B cell (primary cell): Measurements from ENCODE around the gene DNAJC16. TPM values are rescaled to one million over a fixed set of nuclear protein-coding genes. Genes with fewer than 3 reads are reported as not detected.

Experiments
- ATAC-seq: fragments of 200-7000 bp; cut with Tn5 transposase; one replicate; pipeline ENCODE4 v1.10.0; 2021; ENCODE audit warnings: low read depth, mild to moderate bottlenecking, moderate number of reproducible peaks, moderate library complexity
- CTCF ChIA-PET: fragments of 350-600 bp; sonication (Branson Sonifier 250); formaldehyde crosslinking; loops from one replicate; lab custom pipeline; 2021; ENCODE audit warnings: antibody characterized with exemption, inconsistent platforms; lab: Charles Lee
- POLR2A ChIA-PET: fragments of 350-600 bp; sonication (Branson Sonifier 250); formaldehyde crosslinking; loops from one replicate; lab custom pipeline; 2021; ENCODE audit warnings: antibody characterized with exemption; lab: Charles Lee
- DNase-seq: peaks from one replicate; pipeline ENCODE4 v3.0.0; 2013
- H2AFZ ChIP-seq: 2 replicates; pipeline ENCODE4 v1.6.1; 2012; ENCODE audit warnings: mild to moderate bottlenecking, low read depth, low read length; ENCODE audit not compliant: insufficient read depth, poor library complexity, severe bottlenecking
- H3K27ac ChIP-seq, 2 donors: 1 replicate in 1 of 2; 2 replicates in 1 of 2; pipeline ENCODE4 v1.5.1; 2012 to 2013; ENCODE audit warnings: low read length in 2 of 2, mild to moderate bottlenecking in 2 of 2, moderate library complexity in 1 of 2
- H3K27me3 ChIP-seq, 4 experiments: fragments of 200-600 bp in 1 of 4; sonication (generic) in 1 of 4; replicated peaks in 1 of 4; 1 replicate in 2 of 4; 2 replicates in 2 of 4; pipeline versions ENCODE4 v1.6.1 to v1.7.0; 2013 to 2016; ENCODE audit warnings: low read length in 3 of 4, mild to moderate bottlenecking in 2 of 4, mixed read lengths in 1 of 4, moderate library complexity in 1 of 4; ENCODE audit not compliant: insufficient read depth in 4 of 4, control insufficient read depth in 3 of 4; ENCODE audit errors: control extremely low read depth in 1 of 4
- H3K36me3 ChIP-seq, 2 experiments: replicated peaks in 1 of 2; 1 replicate in 1 of 2; 2 replicates in 1 of 2; pipeline versions ENCODE4 v1.6.1 to v1.7.1; 2013; ENCODE audit warnings: low read length in 1 of 2; ENCODE audit not compliant: insufficient read depth in 2 of 2, control insufficient read depth in 1 of 2; ENCODE audit errors: control extremely low read depth in 1 of 2, extremely low read depth in 1 of 2
- H3K4me1 ChIP-seq, 2 donors: fragments of 200-600 bp in 1 of 2; sonication (generic) in 1 of 2; 1 replicate in 1 of 2; 2 replicates in 1 of 2; pipeline versions ENCODE4 v1.5.1 to v1.6.1; 2013 to 2017; ENCODE audit warnings: low read length in 2 of 2; ENCODE audit not compliant: control insufficient read depth in 2 of 2, insufficient read depth in 2 of 2
- H3K4me2 ChIP-seq: replicated peaks from 2 replicates; pipeline ENCODE3; 2012; ENCODE audit warnings: mild to moderate bottlenecking, low read depth, low read length; ENCODE audit not compliant: poor library complexity, severe bottlenecking
- H3K4me3 ChIP-seq, 5 experiments: fragments of 200-600 bp in 1 of 5; sonication (generic) in 1 of 5; 1 replicate in 3 of 5; 2 replicates in 2 of 5; pipeline versions ENCODE4 v1.5.1 to v1.7.0; 2011 to 2016; ENCODE audit warnings: low read length in 4 of 5, mild to moderate bottlenecking in 4 of 5, low read depth in 2 of 5, control low read depth in 1 of 5, moderate library complexity in 1 of 5; ENCODE audit not compliant: insufficient read depth in 1 of 5; ENCODE audit errors: control extremely low read depth in 1 of 5, extremely low read depth in 1 of 5
- H3K79me2 ChIP-seq: fragments of 200-600 bp; sonication (generic); one replicate; pipeline ENCODE4 v1.6.0; 2016; ENCODE audit warnings: low read length; ENCODE audit not compliant: control insufficient read depth, insufficient read depth
- H3K9ac ChIP-seq: fragments of 200-600 bp; sonication (generic); 2 replicates; pipeline ENCODE4 v1.6.1; 2017; ENCODE audit warnings: mild to moderate bottlenecking, low read length, moderate library complexity
- H3K9me3 ChIP-seq, 3 donors: one replicate each; pipeline versions ENCODE4 v1.6.1 to v1.7.1; 2013; ENCODE audit warnings: low read length in 2 of 3; ENCODE audit not compliant: control insufficient read depth in 2 of 3, insufficient read depth in 1 of 3; ENCODE audit errors: control extremely low read depth in 1 of 3
- H4K20me1 ChIP-seq: 2 replicates; pipeline ENCODE4 v1.6.0; 2012; ENCODE audit warnings: mild to moderate bottlenecking, low read length; ENCODE audit not compliant: insufficient read depth, control insufficient read depth, poor library complexity, severe bottlenecking
- H3K27ac Mint-ChIP-seq: one replicate; pipeline ENCODE4 v1.8.0; 2021; ENCODE audit warnings: mixed read lengths
- H3K27me3 Mint-ChIP-seq: one replicate; pipeline ENCODE4 v1.8.0; 2021; ENCODE audit warnings: mixed read lengths
- H3K4me1 Mint-ChIP-seq: one replicate; pipeline ENCODE4 v1.8.0; 2021; ENCODE audit warnings: mixed read lengths
- H3K4me3 Mint-ChIP-seq: one replicate; pipeline ENCODE4 v1.8.0; 2021; ENCODE audit warnings: mixed read lengths
- H3K9me3 Mint-ChIP-seq: one replicate; pipeline ENCODE4 v1.8.0; 2022; ENCODE audit warnings: mixed read lengths; ENCODE audit not compliant: insufficient read depth
- EZH2 ChIP-seq: IDR thresholded peaks from 2 replicates; pipeline ENCODE4 v1.6.1; 2012; ENCODE audit warnings: borderline replicate concordance, low read depth, mild to moderate bottlenecking, moderate library complexity, low read length; ENCODE audit not compliant: insufficient read depth, poor library complexity, severe bottlenecking
- WGBS: methylation state at CpG from one replicate; pipeline ENCODE4 v1.1.5; 2013; ENCODE audit warnings: missing lambda C conversion rate; ENCODE audit not compliant: insufficient coverage; 5-methylcytosine and 5-hydroxymethylcytosine counted together
- intact Hi-C: fragments of 100-400 bp; cut with micrococcal nuclease; formaldehyde crosslinking; loops from one replicate; pipeline ENCODE4 v1.10.0; 2022
- polyA plus RNA-seq: library from polyadenylated mRNA; depleted of rRNA; stranded (reverse); fragments of >200 nt; gene quantifications from 2 replicates; pipeline ENCODE4 v1.2.3, GENCODE V29; 2012
- total RNA-seq, 2 donors: library from RNA; stranded (reverse); fragments of 120-200 nt in 1 of 2; gene quantifications; 1 replicate in 1 of 2; 2 replicates in 1 of 2; pipeline versions ENCODE4 v1.2.3 to v1.2.4, GENCODE V29; 2013 to 2022
- TF ChIP-seq, protein P1 (sequence below): fragments of 200-600 bp; IDR thresholded peaks from one replicate; pipeline ENCODE4 v1.8.0; 2022; ENCODE audit warnings: antibody characterized with exemption, mild to moderate bottlenecking

The DNAJC16 gene
- total and polyA plus RNA-seq, 2 donors (not counting 1 experiment from before 2014, with no cell fraction given): 16.9 to 47.1 TPM

DNA sequence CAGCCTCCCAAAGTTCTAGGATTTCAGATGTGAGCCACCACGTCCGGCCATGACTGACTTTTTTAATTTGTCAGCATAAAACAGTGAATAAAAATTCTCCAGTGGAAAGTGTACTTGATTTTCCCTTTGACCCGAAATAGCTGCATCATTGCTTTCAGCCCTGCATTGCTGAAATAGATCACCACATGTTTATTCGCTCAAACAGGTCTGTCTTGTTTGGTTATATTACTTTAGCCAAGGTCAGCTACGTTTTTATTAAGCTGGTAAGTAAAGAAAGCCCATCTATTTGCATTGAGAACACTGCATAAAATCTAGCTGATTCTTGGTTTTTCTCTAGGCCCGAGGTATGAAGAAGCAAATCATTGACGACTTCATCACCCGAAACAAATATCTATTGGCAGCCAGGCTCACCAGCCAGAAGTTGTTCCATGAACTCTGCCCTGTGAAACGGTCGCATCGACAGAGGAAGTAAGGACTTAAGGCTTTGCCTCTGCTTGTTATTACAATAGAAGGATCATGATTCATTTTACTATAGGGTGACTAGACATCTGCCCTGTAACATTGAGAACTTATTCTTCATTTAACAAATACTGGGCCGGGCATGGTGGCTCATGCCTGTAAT lies 32.7 kb downstream of the DNAJC16 start:
- no peak for ATAC-seq

More for the DNA sequence above, 32.7 kb downstream of the DNAJC16 start:
- H3K79me2 ChIP-seq: peaks cover 10% of the 10 kb centered on the region
- TF ChIP-seq, protein P1, sequence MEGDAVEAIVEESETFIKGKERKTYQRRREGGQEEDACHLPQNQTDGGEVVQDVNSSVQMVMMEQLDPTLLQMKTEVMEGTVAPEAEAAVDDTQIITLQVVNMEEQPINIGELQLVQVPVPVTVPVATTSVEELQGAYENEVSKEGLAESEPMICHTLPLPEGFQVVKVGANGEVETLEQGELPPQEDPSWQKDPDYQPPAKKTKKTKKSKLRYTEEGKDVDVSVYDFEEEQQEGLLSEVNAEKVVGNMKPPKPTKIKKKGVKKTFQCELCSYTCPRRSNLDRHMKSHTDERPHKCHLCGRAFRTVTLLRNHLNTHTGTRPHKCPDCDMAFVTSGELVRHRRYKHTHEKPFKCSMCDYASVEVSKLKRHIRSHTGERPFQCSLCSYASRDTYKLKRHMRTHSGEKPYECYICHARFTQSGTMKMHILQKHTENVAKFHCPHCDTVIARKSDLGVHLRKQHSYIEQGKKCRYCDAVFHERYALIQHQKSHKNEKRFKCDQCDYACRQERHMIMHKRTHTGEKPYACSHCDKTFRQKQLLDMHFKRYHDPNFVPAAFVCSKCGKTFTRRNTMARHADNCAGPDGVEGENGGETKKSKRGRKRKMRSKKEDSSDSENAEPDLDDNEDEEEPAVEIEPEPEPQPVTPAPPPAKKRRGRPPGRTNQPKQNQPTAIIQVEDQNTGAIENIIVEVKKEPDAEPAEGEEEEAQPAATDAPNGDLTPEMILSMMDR: no peak
- no peak for TF ChIP-seq EZH2
- no peak overlapping the region for H3K4me3 ChIP-seq
- Mint-ChIP-seq H3K4me3 (no peak overlapping the region), H3K27ac (no peak overlapping the region), H3K4me1 (peaks cover 9% of the 10 kb centered on the region), H3K27me3 (no peaks in the 10 kb centered on the region), H3K9me3 (no peaks in the 10 kb centered on the region)
- no peak for DNase-seq
- peaks cover 14 to 18% of the 10 kb centered on the region in 2 donors for H3K4me1 ChIP-seq
- H3K9ac ChIP-seq: no peak overlapping the region
- no peaks in the 10 kb centered on the region for H3K9me3 ChIP-seq
- ChIA-PET CTCF (no interaction called here), POLR2A (no interaction called here)
- 94% methylated on average over 7 of the region's 12 CpGs for WGBS
- H3K4me2 ChIP-seq: no peak overlapping the region
- H2AFZ ChIP-seq: no peak overlapping the region
- H3K27me3 ChIP-seq: no peaks in the 10 kb centered on the region
- intact Hi-C loops: no loop called here
- H3K27ac ChIP-seq: no peak overlapping the region
- peaks cover 4 to 28% of the 10 kb centered on the region in 2 experiments for H3K36me3 ChIP-seq
- H4K20me1 ChIP-seq: no peaks in the 10 kb centered on the region
